Parathyroid adenoma (tissue), 2 donors: ENCODE results near the gene YEATS2.
"Not testable (repeated sequence)": the region's sequence is repeated elsewhere in the genome, so short reads cannot be mapped to it uniquely, and the experiment has no call there.

Source experiments
- H2AFZ ChIP-seq: fragments of 300-600 bp; sonication (generic); one replicate; pipeline ENCODE4 v1.7.0; 2017; ENCODE audit warnings: antibody characterized with exemption, mild to moderate bottlenecking
- H3K27ac ChIP-seq: fragments of 300-600 bp; sonication (generic); one replicate; pipeline ENCODE4 v1.7.0; 2017
- H3K27me3 ChIP-seq: fragments of 300-600 bp; sonication (generic); one replicate; pipeline ENCODE4 v1.7.0; 2017; ENCODE audit warnings: low read length; ENCODE audit not compliant: control insufficient read depth, insufficient read depth
- H3K36me3 ChIP-seq: fragments of 300-600 bp; sonication (generic); one replicate; pipeline ENCODE4 v1.7.0; 2017; ENCODE audit warnings: low read length; ENCODE audit not compliant: control insufficient read depth, insufficient read depth
- H3K4me1 ChIP-seq: fragments of 300-600 bp; sonication (generic); one replicate; pipeline ENCODE4 v1.7.0; 2017; ENCODE audit warnings: control low read depth
- H3K4me2 ChIP-seq: fragments of 300-600 bp; sonication (generic); one replicate; pipeline ENCODE4 v1.7.0; 2017; ENCODE audit warnings: low read length
- H3K4me3 ChIP-seq: fragments of 300-600 bp; sonication (generic); one replicate; pipeline ENCODE4 v1.7.0; 2017; ENCODE audit warnings: low read depth, low read length
- H3K79me2 ChIP-seq: fragments of 300-600 bp; sonication (generic); one replicate; pipeline ENCODE4 v1.7.0; 2017; ENCODE audit warnings: control low read depth
- H3K9ac ChIP-seq: fragments of 300-600 bp; sonication (generic); one replicate; pipeline ENCODE4 v1.7.0; 2017; ENCODE audit warnings: mild to moderate bottlenecking
- H3K9me3 ChIP-seq: fragments of 300-600 bp; sonication (generic); one replicate; pipeline ENCODE4 v1.7.0; 2017; ENCODE audit warnings: low read length; ENCODE audit not compliant: control insufficient read depth
- TF ChIP-seq, protein P1 (sequence below): fragments of 300-600 bp; sonication (generic); IDR thresholded peaks from one replicate; pipeline ENCODE4 v1.7.0; 2017; ENCODE audit warnings: antibody characterized with exemption, mild to moderate bottlenecking
- donor health status: primary hyperparathyroidism.

Gene YEATS2

DNA sequence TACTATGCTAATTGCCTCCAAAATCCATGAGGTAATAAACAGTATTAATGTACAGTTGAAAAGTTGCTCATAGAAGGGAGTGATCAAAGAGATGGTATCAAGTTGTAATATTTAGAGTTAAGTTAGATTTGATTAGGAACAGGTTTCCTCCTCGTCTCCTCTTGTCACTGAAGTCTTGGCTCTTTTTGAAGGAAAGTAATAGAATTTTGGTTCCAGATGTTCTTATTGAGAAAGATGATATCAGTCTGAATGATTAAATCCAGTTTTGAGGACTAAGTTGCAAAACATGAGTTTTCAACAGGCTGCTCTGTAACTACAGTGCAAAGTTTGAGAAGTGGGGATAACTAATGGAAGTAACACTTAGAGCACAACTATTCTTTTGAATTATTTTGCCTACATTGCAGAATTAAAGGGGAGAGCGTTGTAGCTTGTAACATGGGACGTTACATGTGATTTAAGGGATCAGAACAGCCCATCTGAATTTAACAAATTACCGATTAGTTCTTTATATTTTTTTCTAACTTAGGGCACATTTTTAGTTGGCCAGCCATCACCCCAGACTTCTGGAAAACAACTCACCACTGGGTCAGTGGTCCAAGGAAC is 79.5 kb downstream of the YEATS2 start:
- Histone ChIP-seq H3K9me3 (no peaks in the 10 kb centered on the region), H3K27ac (no peak overlapping the region), H3K9ac (no peak overlapping the region), H3K79me2 (no peaks in the 10 kb centered on the region), H3K36me3 (no peaks in the 10 kb centered on the region), H3K4me3 (no peak overlapping the region), H2AFZ (no peak overlapping the region), H3K4me1 (no peaks in the 10 kb centered on the region), H3K4me2 (no peak overlapping the region), H3K27me3 (no peaks in the 10 kb centered on the region)
- TF ChIP-seq, protein P1, sequence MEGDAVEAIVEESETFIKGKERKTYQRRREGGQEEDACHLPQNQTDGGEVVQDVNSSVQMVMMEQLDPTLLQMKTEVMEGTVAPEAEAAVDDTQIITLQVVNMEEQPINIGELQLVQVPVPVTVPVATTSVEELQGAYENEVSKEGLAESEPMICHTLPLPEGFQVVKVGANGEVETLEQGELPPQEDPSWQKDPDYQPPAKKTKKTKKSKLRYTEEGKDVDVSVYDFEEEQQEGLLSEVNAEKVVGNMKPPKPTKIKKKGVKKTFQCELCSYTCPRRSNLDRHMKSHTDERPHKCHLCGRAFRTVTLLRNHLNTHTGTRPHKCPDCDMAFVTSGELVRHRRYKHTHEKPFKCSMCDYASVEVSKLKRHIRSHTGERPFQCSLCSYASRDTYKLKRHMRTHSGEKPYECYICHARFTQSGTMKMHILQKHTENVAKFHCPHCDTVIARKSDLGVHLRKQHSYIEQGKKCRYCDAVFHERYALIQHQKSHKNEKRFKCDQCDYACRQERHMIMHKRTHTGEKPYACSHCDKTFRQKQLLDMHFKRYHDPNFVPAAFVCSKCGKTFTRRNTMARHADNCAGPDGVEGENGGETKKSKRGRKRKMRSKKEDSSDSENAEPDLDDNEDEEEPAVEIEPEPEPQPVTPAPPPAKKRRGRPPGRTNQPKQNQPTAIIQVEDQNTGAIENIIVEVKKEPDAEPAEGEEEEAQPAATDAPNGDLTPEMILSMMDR = no peak

DNA sequence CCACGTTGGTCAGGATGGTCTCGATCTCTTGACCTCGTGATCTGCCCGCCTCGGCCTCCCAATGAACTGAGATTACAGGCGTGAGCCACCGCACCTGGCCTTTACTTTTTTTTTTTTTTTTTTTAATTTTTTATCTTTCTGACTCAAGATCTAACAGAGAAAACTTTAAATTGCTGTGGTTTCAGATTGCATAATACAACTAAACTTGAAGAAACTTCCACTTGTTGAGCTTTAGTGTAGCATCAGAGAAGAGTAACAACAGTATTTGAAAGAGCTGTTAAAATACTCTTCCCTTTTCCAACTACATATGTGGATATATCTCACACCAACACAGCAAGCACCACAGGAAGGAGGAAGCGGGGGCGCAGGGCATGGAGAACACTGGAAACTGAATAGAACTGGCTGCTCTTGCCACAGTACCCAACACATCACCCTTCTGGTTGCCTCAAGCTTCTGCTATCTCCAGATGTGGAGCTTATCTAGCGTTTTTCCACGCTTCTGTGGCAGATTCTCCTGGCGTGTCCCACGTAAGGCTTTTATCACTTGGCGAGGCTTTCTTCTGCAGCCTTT is 82.4 kb downstream of the YEATS2 start:
- Histone ChIP-seq H3K27ac (no peak overlapping the region), H3K4me2 (no peak overlapping the region), H3K79me2 (no peaks in the 10 kb centered on the region), H3K9ac (no peak overlapping the region), H2AFZ (no peak overlapping the region), H3K4me1 (no peaks in the 10 kb centered on the region), H3K27me3 (no peaks in the 10 kb centered on the region), H3K36me3 (no peaks in the 10 kb centered on the region), H3K9me3 (no peaks in the 10 kb centered on the region), H3K4me3 (no peak overlapping the region)
- TF ChIP-seq, protein P1 = no peak

DNA sequence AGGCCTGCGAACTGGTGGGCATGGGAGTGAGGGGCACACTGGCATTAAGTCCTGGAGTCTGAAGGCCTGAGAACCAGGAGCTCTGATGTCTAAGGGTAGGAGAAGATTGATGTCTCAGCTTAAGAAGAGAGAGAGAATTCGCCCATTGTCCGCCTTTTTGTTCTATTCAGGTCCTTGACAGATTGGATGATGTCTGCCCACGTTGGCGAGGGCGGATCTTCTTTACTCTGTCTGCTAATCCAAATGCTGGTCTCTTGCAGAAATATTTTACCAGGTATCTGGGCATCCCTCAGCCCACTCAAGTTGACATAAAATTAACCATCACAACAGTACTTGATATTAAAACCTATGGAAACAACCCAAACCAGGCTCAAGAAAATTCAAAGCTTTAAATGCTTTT is 83.6 kb downstream of the YEATS2 start:
- TF ChIP-seq, protein P1 = no peak
- Histone ChIP-seq H3K27me3 (no peaks in the 10 kb centered on the region), H2AFZ (no peak overlapping the region), H3K9me3 (no peaks in the 10 kb centered on the region), H3K79me2 (no peaks in the 10 kb centered on the region), H3K9ac (no peak overlapping the region), H3K4me1 (no peaks in the 10 kb centered on the region), H3K27ac (no peak overlapping the region), H3K36me3 (no peaks in the 10 kb centered on the region), H3K4me3 (no peak overlapping the region), H3K4me2 (no peak overlapping the region)

DNA sequence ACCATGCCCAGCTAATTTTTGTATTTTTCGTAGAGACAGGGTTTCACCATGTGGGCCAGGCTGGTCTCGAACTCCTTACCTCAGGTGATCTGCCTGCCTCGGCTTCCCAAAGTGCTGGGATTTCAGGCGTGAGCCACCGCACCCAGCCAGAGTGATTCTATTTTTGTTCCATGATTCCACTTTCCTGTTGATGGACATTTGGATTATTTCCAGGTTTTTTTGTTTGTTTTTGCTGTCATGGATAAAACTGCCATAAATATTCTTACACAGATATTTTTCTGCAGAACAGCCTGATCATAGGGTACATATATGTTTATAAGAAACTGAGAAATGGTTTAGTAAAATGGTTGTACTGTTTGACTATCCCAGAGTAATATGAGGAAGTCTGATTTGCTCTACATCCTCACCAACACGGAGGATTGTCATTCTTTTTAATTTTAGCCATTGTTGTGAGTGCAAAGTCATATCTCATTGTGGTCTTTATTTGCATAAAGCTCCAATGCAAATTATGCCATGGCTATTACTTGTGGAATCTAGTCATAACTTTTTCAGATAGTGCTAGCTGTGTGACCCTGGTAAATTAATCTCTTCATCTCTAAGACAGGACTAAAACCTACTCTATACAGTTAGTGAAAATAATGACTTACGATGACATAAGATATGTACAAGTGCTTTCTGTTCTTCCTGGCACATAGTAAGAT is 85.1 kb downstream of the YEATS2 start:
- H3K9me3 ChIP-seq = no peaks in the 10 kb centered on the region
- no peak overlapping the region for H2AFZ ChIP-seq
- TF ChIP-seq, protein P1 = no peak
- H3K79me2 ChIP-seq = no peaks in the 10 kb centered on the region
- H3K27me3 ChIP-seq = no peaks in the 10 kb centered on the region
- no peak overlapping the region for H3K9ac ChIP-seq
- no peaks in the 10 kb centered on the region for H3K36me3 ChIP-seq
- H3K27ac ChIP-seq = no peak overlapping the region
- H3K4me3 ChIP-seq = no peak overlapping the region
- no peaks in the 10 kb centered on the region for H3K4me1 ChIP-seq
- H3K4me2 ChIP-seq = no peak overlapping the region

DNA sequence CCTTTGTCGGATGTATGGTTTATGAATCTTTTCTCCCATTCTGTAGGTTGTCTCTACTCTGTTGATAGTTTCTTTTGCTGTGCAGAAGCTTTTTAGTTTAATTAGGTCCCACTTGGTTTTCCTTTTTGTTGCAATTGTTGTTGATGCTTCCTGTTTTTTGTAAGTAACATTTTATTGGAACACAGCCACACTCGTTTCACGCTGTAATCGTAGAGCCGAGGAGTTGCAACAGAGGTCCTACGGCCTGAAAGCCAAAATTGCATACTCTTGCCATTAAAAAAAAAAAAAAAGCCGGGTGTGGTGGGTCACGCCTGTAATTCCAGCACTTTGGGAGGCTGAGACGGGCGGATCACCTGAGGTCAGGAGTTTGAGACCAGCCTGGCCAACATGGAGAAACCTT is 86.9 kb downstream of the YEATS2 start:
- not testable (repeated sequence) for H3K36me3 ChIP-seq, H3K27ac ChIP-seq, H3K4me3 ChIP-seq, H2AFZ ChIP-seq, H3K9me3 ChIP-seq, H3K9ac ChIP-seq, H3K4me1 ChIP-seq, H3K79me2 ChIP-seq, H3K27me3 ChIP-seq, H3K4me2 ChIP-seq
